ENCODE data around the gene CCDC12.

The CCDC12 gene

GRCh38 chr3:46935168-46935858 is 41.2 kb downstream of the CCDC12 start:
- no peak for DNase-seq

GRCh38 chr3:46934498-46935167 is 41.9 kb downstream of the CCDC12 start:
- DNase-seq = no peak

GRCh38 chr3:46934072-46934471 is 42.5 kb downstream of the CCDC12 start:
- DNase-seq = no peak

GRCh38 chr3:46933261-46933660 is 43.3 kb downstream of the CCDC12 start:
- no peak for DNase-seq

- no peak for DNase-seq
Observed at GRCh38 chr3:46932455-46933225, 43.9 kb downstream of the CCDC12 start.

- no peak for DNase-seq
Observed at GRCh38 chr3:46931631-46932331, 44.8 kb downstream of the CCDC12 start.

GRCh38 chr3:46930945-46931403 is 45.6 kb downstream of the CCDC12 start:
- DNase-seq = no peak

GRCh38 chr3:46930166-46930944 is 46.2 kb downstream of the CCDC12 start:
- no peak for DNase-seq

- DNase-seq = no peak
Observed at GRCh38 chr3:46929324-46929723, 47.2 kb downstream of the CCDC12 start.

- no peak for DNase-seq
Observed at GRCh38 chr3:46928282-46928681, 48.3 kb downstream of the CCDC12 start.

GRCh38 chr3:46927718-46928073 is 48.8 kb downstream of the CCDC12 start:
- DNase-seq = no peak

- no peak for DNase-seq
Observed at GRCh38 chr3:46926871-46927717, 49.5 kb downstream of the CCDC12 start.

- DNase-seq = no peak
Observed at GRCh38 chr3:46926447-46926846, 50.1 kb downstream of the CCDC12 start.

GRCh38 chr3:46926039-46926438 is 50.5 kb downstream of the CCDC12 start:
- no peak for DNase-seq

GRCh38 chr3:46925585-46925934 is 51.0 kb downstream of the CCDC12 start:
- DNase-seq = no peak

- DNase-seq = no peak
Observed at GRCh38 chr3:46924921-46925584, 51.5 kb downstream of the CCDC12 start.

- DNase-seq = no peak
Observed at GRCh38 chr3:46923559-46924350, 52.8 kb downstream of the CCDC12 start.

GRCh38 chr3:46922871-46923558 is 53.5 kb downstream of the CCDC12 start:
- DNase-seq = no peak

GRCh38 chr3:46922426-46922825 is 54.1 kb downstream of the CCDC12 start:
- no peak for DNase-seq

GRCh38 chr3:46921871-46922271 is 54.7 kb downstream of the CCDC12 start:
- no peak for DNase-seq
